ENCODE measurements around the gene ZNF219. TPM values are rescaled to one million over a fixed set of nuclear protein-coding genes. Genes with fewer than 3 reads are reported as not detected.
A peak's percentile ranks its signal among the peaks of the same experiment; 100 is the strongest.

Gene ZNF219
- total RNA-seq, 1 experiment from 2014 or later, result 149 TPM

DNA sequence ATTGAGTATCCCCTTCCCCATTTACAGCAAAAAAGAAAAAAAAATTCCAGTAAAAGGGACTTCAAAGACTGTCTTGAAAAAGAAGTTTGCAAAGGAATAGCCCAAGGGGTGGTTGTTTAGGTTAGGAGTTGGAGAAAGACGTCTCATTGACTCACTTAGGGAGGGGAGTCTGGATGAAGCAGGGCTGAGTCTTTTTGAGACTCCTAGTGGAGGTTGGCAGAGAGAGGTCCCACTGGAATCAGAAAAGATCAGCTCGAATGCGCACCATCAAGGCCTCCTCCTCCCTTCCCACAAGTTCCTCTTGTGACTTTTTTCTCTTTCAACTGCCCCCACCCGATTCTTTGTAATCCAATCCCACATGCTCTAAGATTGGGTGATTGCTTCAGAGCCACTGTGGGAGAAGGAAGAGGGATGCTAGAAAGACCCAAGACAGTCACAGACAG is 26.4 kb downstream of the ZNF219 start:
- Mint-ChIP-seq H3K27me3 (ENCODE audit: low read depth) (peaks cover 4% of the 10 kb centered on the region; the same call in 1 of the 2 replicates), H3K4me1 (peaks cover 30% of the 10 kb centered on the region), H3K27ac (peak overlapping the region; percentile 80), H3K4me3 (peak overlapping the region; percentile 89), H3K36me3 (peaks cover 33% of the 10 kb centered on the region), H3K9me3 (no peaks in the 10 kb centered on the region)
- POLR2A ChIA-PET, result interaction anchor here (0.6 to 3.0 kb wide), 12 partner anchors 12 to 729 kb away, joined by 3 to 74 read pairs (median 7); partner anchors contain the start of genes PARP2 and TMEM253
- CTCF ChIA-PET, result interaction anchor here (0.6 to 4.6 kb wide), 27 partner anchors 9 to 1694 kb away, joined by 3 to 165 read pairs (median 10); partner anchors contain the start of genes RNASE4, SLC39A2, TMEM253 and ZNF219
- ATAC-seq (no peak), DNase-seq (ENCODE audit: low spot score) (no peak)
- TF ChIP-seq ZBTB21 (CRISPR knock-in tag; IDR thresholded peaks at IDR 0.05; ENCODE audit: borderline replicate concordance) (no peak), CTCF (IDR thresholded peaks at IDR 0.05) (no peak), SMAD3 (CRISPR knock-in tag; IDR thresholded peaks at IDR 0.05; ENCODE audit: borderline replicate concordance) (no peak), ZNF423 (CRISPR knock-in tag; IDR thresholded peaks at IDR 0.05) (no peak), FOXK1 (CRISPR knock-in tag; IDR thresholded peaks at IDR 0.05) (no peak), NR1H2 (CRISPR knock-in tag; IDR thresholded peaks at IDR 0.05) (no peak), NR3C1 (CRISPR knock-in tag; conservative IDR thresholded peaks at IDR 0.05; ENCODE audit: low read depth) (no peak), NFYB (CRISPR knock-in tag; conservative IDR thresholded peaks at IDR 0.05; ENCODE audit: low read depth) (no peak), ELF4 (CRISPR knock-in tag; IDR thresholded peaks at IDR 0.05; ENCODE audit: low read depth) (no peak), KAT7 (CRISPR knock-in tag; IDR thresholded peaks at IDR 0.05; ENCODE audit: borderline replicate concordance) (no peak), JUN (CRISPR knock-in tag; IDR thresholded peaks at IDR 0.05) (no peak), ZNF263 (CRISPR knock-in tag; IDR thresholded peaks at IDR 0.05; ENCODE audit: low read depth) (no peak)
- TF ChIP-seq, protein P1, sequence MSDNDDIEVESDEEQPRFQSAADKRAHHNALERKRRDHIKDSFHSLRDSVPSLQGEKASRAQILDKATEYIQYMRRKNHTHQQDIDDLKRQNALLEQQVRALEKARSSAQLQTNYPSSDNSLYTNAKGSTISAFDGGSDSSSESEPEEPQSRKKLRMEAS (CRISPR knock-in tag; IDR thresholded peaks at IDR 0.05), result no peak
- TF ChIP-seq, protein P2, sequence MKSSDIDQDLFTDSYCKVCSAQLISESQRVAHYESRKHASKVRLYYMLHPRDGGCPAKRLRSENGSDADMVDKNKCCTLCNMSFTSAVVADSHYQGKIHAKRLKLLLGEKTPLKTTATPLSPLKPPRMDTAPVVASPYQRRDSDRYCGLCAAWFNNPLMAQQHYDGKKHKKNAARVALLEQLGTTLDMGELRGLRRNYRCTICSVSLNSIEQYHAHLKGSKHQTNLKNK (CRISPR knock-in tag; IDR thresholded peaks at IDR 0.05), result no peak
- TF ChIP-seq, protein P3, sequence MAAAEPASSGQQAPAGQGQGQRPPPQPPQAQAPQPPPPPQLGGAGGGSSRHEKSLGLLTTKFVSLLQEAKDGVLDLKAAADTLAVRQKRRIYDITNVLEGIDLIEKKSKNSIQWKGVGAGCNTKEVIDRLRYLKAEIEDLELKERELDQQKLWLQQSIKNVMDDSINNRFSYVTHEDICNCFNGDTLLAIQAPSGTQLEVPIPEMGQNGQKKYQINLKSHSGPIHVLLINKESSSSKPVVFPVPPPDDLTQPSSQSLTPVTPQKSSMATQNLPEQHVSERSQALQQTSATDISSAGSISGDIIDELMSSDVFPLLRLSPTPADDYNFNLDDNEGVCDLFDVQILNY (CRISPR knock-in tag; IDR thresholded peaks at IDR 0.05), result no peak
- TF ChIP-seq, protein P4, sequence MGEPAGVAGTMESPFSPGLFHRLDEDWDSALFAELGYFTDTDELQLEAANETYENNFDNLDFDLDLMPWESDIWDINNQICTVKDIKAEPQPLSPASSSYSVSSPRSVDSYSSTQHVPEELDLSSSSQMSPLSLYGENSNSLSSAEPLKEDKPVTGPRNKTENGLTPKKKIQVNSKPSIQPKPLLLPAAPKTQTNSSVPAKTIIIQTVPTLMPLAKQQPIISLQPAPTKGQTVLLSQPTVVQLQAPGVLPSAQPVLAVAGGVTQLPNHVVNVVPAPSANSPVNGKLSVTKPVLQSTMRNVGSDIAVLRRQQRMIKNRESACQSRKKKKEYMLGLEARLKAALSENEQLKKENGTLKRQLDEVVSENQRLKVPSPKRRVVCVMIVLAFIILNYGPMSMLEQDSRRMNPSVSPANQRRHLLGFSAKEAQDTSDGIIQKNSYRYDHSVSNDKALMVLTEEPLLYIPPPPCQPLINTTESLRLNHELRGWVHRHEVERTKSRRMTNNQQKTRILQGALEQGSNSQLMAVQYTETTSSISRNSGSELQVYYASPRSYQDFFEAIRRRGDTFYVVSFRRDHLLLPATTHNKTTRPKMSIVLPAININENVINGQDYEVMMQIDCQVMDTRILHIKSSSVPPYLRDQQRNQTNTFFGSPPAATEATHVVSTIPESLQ (CRISPR knock-in tag; IDR thresholded peaks at IDR 0.05), result no peak

DNA sequence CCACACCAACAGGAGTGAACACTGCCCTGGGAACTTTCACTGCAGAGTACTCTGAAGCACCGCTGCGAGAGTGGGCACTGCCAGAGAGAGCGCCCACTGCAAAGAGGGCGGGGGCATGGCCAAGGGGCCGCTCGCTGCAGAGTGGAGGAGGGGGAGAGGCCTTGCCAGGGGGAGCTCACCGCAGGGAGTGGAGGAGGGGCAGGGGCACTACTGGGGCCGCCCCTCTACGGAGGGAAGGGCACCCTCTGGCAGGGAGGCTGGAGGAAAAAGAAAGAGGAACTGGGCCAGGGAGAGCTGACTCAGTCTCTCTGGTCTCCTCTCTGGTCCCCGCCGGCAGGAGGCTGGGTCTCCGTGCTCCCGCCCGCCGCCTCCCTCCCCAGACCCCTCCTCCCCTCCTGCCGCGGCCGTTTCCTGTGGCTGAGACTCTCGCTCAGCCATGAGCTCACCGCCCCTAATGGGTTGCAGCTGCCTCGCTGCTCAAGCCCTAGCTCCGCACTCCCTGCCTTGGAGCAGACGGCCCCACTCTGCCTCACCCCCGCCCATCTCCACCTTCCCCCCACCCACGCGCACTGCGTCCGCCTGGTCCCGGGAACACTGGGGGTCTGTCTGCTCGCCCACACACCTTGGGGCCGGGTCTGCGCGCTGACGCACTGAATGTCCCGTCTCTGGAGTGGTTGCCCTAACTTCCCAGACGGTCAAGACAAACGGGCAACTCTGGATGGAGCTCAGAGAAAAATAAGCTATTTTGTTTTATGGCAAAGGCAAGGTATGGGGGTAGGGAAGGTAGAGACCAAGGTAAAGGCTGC is 27.0 kb downstream of the ZNF219 start:
- Mint-ChIP-seq H3K27ac (peak overlapping the region; percentile 80), H3K36me3 (peaks cover 28% of the 10 kb centered on the region), H3K4me3 (peak overlapping the region; percentile 89), H3K4me1 (peaks cover 33% of the 10 kb centered on the region), H3K27me3 (ENCODE audit: low read depth) (peaks cover 4% of the 10 kb centered on the region; the same call in 1 of the 2 replicates), H3K9me3 (no peaks in the 10 kb centered on the region)
- ATAC-seq, result peak; percentile 46
- ChIA-PET POLR2A (interaction anchor here (0.6 to 3.0 kb wide), 16 partner anchors 13 to 728 kb away, joined by 3 to 74 read pairs (median 7); partner anchors contain the start of genes PARP2 and TMEM253), CTCF (interaction anchor here (0.6 to 4.6 kb wide), 33 partner anchors 8 to 1695 kb away, joined by 3 to 165 read pairs (median 7); partner anchors contain the start of genes RNASE4, SLC39A2, TMEM253 and ZNF219)
- TF ChIP-seq ZNF281 (CRISPR knock-in tag; IDR thresholded peaks at IDR 0.05), result 0 out of 2 replicates have a peak, but pooled peaks have one; percentile 62
- TF ChIP-seq, protein P3 (CRISPR knock-in tag; IDR thresholded peaks at IDR 0.05), result 0 out of 2 replicates have a peak, but pooled peaks have one; percentile 42
- peak; percentile 95 for TF ChIP-seq ZNF263 (CRISPR knock-in tag; IDR thresholded peaks at IDR 0.05; ENCODE audit: low read depth)
- TF ChIP-seq ZNF423 (CRISPR knock-in tag; IDR thresholded peaks at IDR 0.05), result 0 out of 2 replicates have a peak, but pooled peaks have one; percentile 13
- no peak for TF ChIP-seq ZNF219 (CRISPR knock-in tag; IDR thresholded peaks at IDR 0.05; ENCODE audit: borderline replicate concordance)
- peak; percentile 60; the same call in 1 of the 2 replicates for TF ChIP-seq MYBL2 (CRISPR knock-in tag; IDR thresholded peaks at IDR 0.05)
- no peak for TF ChIP-seq JUN (CRISPR knock-in tag; IDR thresholded peaks at IDR 0.05)
- peak; percentile 88 for DNase-seq (ENCODE audit: low spot score)

Data from WTC11 (cell line).